ENCODE data around the gene ARHGEF28.

The ARHGEF28 gene

GRCh38 chr5:73987915-73988314, 361.9 kb downstream of the ARHGEF28 start:
- no peak for DNase-seq

- DNase-seq, result no peak
Observed at GRCh38 chr5:73989956-73990355, 364.0 kb downstream of the ARHGEF28 start.
